Astrocyte (in vitro differentiated cells and primary cell): Measurements from ENCODE around the gene PPP1R15B.

Experiments
- CTCF ChIP-seq: IDR thresholded peaks from 2 replicates; pipeline ENCODE4 v1.5.1; 2011; ENCODE audit warnings: low read depth, mild to moderate bottlenecking, inconsistent platforms, low read length, moderate library complexity; ENCODE audit not compliant: insufficient read depth
- EZH2 ChIP-seq: IDR thresholded peaks from 2 replicates; pipeline ENCODE4 v1.6.1; 2012; ENCODE audit warnings: mild to moderate bottlenecking, low read length, inconsistent platforms; ENCODE audit not compliant: insufficient read depth

GRCh38 chr1:204439621-204440375 lies 28.2 kb upstream of the PPP1R15B start:
- TF ChIP-seq CTCF (no peak), EZH2 (no peak)
